Measurements from ENCODE around the gene LDLRAD4.
A peak's percentile ranks its signal among the peaks of the same experiment; 100 is the strongest.

LDLRAD4 gene

DNA sequence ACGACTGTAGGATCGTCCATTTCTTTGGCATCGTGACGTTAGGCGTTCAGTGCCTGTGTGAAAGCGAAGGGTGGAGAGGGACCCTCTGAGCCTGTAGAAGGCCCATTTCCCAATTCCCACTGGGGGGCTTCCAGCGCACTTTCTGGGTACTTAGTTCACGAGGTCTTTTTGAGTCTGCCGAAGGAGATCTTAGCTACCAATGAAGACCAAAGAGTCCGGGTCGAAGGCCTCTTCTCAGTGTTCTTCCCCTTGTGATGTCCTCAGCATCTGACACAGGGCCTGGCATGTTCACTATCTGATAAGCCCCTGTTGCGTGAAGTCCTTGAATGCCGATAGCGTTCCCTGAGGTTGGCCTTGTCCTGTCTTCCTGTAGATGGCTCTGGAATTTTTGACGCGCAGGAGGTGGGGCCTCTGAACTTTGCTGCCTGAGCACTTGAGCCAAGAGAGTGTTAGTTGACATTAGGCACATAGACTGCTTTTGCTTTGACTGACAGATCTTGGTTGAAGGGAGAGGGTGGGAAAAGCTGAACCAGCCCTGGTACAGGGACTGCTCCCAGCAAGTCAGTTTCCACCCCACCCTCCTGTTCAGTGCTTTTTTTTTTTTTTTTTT is 52.8 kb downstream of the LDLRAD4 start:
- Histone ChIP-seq H3K4me3 (ENCODE audit: low read depth in 1 of 2, low read length in 2 of 2) (no peak overlapping the region), H4K20me1 (ENCODE audit: insufficient read depth, low read length) (peaks cover 26% of the 10 kb centered on the region; the same call in 1 of the 2 replicates), H3K79me2 (ENCODE audit: insufficient read depth, low read length) (peaks cover 65% of the 10 kb centered on the region), H3K9ac (ENCODE audit: low read depth, low read length) (no peak overlapping the region), H3K4me2 (ENCODE audit: insufficient read depth, low read length) (no peak overlapping the region), H3K36me3 (ENCODE audit: insufficient read depth, low read length) (no peaks in the 10 kb centered on the region), H3K9me3 (ENCODE audit: insufficient read depth, low read length, severe bottlenecking) (no peaks in the 10 kb centered on the region), H3K27ac (ENCODE audit: low read length) (no peak overlapping the region), H2AFZ (ENCODE audit: low read depth, low read length) (no peak overlapping the region), H3K4me1 (ENCODE audit: insufficient read depth, low read length) (no peaks in the 10 kb centered on the region), H3K27me3 (ENCODE audit: insufficient read depth, low read length, poor library complexity) (no peaks in the 10 kb centered on the region)
- TF ChIP-seq, protein P1, sequence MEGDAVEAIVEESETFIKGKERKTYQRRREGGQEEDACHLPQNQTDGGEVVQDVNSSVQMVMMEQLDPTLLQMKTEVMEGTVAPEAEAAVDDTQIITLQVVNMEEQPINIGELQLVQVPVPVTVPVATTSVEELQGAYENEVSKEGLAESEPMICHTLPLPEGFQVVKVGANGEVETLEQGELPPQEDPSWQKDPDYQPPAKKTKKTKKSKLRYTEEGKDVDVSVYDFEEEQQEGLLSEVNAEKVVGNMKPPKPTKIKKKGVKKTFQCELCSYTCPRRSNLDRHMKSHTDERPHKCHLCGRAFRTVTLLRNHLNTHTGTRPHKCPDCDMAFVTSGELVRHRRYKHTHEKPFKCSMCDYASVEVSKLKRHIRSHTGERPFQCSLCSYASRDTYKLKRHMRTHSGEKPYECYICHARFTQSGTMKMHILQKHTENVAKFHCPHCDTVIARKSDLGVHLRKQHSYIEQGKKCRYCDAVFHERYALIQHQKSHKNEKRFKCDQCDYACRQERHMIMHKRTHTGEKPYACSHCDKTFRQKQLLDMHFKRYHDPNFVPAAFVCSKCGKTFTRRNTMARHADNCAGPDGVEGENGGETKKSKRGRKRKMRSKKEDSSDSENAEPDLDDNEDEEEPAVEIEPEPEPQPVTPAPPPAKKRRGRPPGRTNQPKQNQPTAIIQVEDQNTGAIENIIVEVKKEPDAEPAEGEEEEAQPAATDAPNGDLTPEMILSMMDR (IDR thresholded peaks at IDR 0.05; ENCODE audit: borderline replicate concordance, extremely low read depth, low read length, poor library complexity, severe bottlenecking): no peak
- no peak for TF ChIP-seq EZH2 (IDR thresholded peaks at IDR 0.05; ENCODE audit: borderline replicate concordance, low read depth, low read length, severe bottlenecking)
- ATAC-seq (ENCODE audit: insufficient read depth, low read depth): no peak
- no peak for DNase-seq

GRCh38 chr18:13272416-13272815 is 53.9 kb downstream of the LDLRAD4 start:
- no peak overlapping the region for H2AFZ ChIP-seq (ENCODE audit: low read depth, low read length)
- no peak overlapping the region for H3K4me2 ChIP-seq (ENCODE audit: insufficient read depth, low read length)
- H3K9me3 ChIP-seq (ENCODE audit: insufficient read depth, low read length, severe bottlenecking): no peaks in the 10 kb centered on the region
- TF ChIP-seq EZH2 (IDR thresholded peaks at IDR 0.05; ENCODE audit: borderline replicate concordance, low read depth, low read length, severe bottlenecking): no peak
- TF ChIP-seq, protein P1 (IDR thresholded peaks at IDR 0.05; ENCODE audit: borderline replicate concordance, extremely low read depth, low read length, poor library complexity, severe bottlenecking): no peak
- H3K27me3 ChIP-seq (ENCODE audit: insufficient read depth, low read length, poor library complexity): no peaks in the 10 kb centered on the region
- no peak for DNase-seq
- H3K4me1 ChIP-seq (ENCODE audit: insufficient read depth, low read length): no peaks in the 10 kb centered on the region
- no peak overlapping the region for H3K27ac ChIP-seq (ENCODE audit: low read length)
- no peak overlapping the region for H3K9ac ChIP-seq (ENCODE audit: low read depth, low read length)
- H3K4me3 ChIP-seq (ENCODE audit: low read depth in 1 of 2, low read length in 2 of 2): no peak overlapping the region
- peaks cover 33% of the 10 kb centered on the region; the same call in 1 of the 2 replicates for H4K20me1 ChIP-seq (ENCODE audit: insufficient read depth, low read length)
- no peak for ATAC-seq (ENCODE audit: insufficient read depth, low read depth)
- peaks cover 73% of the 10 kb centered on the region for H3K79me2 ChIP-seq (ENCODE audit: insufficient read depth, low read length)
- H3K36me3 ChIP-seq (ENCODE audit: insufficient read depth, low read length): no peaks in the 10 kb centered on the region

- Histone ChIP-seq H4K20me1 (ENCODE audit: insufficient read depth, low read length) (peaks cover 28% of the 10 kb centered on the region; the same call in 1 of the 2 replicates), H3K27ac (ENCODE audit: low read length) (no peak overlapping the region), H3K4me3 (ENCODE audit: low read depth in 1 of 2, low read length in 2 of 2) (no peak overlapping the region), H3K79me2 (ENCODE audit: insufficient read depth, low read length) (peaks cover 68% of the 10 kb centered on the region), H3K4me2 (ENCODE audit: insufficient read depth, low read length) (no peak overlapping the region), H3K36me3 (ENCODE audit: insufficient read depth, low read length) (peaks cover 9% of the 10 kb centered on the region; the same call in 1 of the 2 replicates), H3K4me1 (ENCODE audit: insufficient read depth, low read length) (no peaks in the 10 kb centered on the region), H3K9me3 (ENCODE audit: insufficient read depth, low read length, severe bottlenecking) (no peaks in the 10 kb centered on the region), H3K9ac (ENCODE audit: low read depth, low read length) (no peak overlapping the region), H3K27me3 (ENCODE audit: insufficient read depth, low read length, poor library complexity) (no peaks in the 10 kb centered on the region), H2AFZ (ENCODE audit: low read depth, low read length) (no peak overlapping the region)
- peak; percentile 49 for ATAC-seq (ENCODE audit: insufficient read depth, low read depth)
- DNase-seq: no peak
- TF ChIP-seq EZH2 (IDR thresholded peaks at IDR 0.05; ENCODE audit: borderline replicate concordance, low read depth, low read length, severe bottlenecking): no peak
- TF ChIP-seq, protein P1 (IDR thresholded peaks at IDR 0.05; ENCODE audit: borderline replicate concordance, extremely low read depth, low read length, poor library complexity, severe bottlenecking): no peak
These were observed 55.2 kb downstream of the LDLRAD4 start for GRCh38 chr18:13273800-13274199.

Data from DND-41 (cell line).